ENCODE data around the gene RPS6KA5. TPM values are rescaled to one million over a fixed set of nuclear protein-coding genes. Genes with fewer than 3 reads are reported as not detected.

The RPS6KA5 gene
- total RNA-seq, 1 experiment from 2014 or later: 3.8 TPM

GRCh38 chr14:90803249-90803648 is 257.2 kb downstream of the RPS6KA5 start:
- H2BK120ac ChIP-seq (ENCODE audit: low read depth, low read length, poor library complexity, severe bottlenecking): peak overlapping the region; percentile 39
- no peak overlapping the region for H2AK5ac ChIP-seq (ENCODE audit: insufficient read length, low read length)
- Mint-ChIP-seq H3K27ac (peak overlapping the region in 1 of 3 experiments; percentile 9; a peak in 3 of 7 replicates), H3K4me3 (no peak overlapping the region), H3K36me3 (ENCODE audit: insufficient read depth in 1 of 3, low read depth in 3 of 3) (peaks cover 0 to 5% (median 0%) of the 10 kb centered on the region in 3 experiments; a peak in 1 of 7 replicates), H3K27me3 (ENCODE audit: low read depth) (no peaks in the 10 kb centered on the region), H3K4me1 (peaks cover 16 to 21% of the 10 kb centered on the region in 2 experiments), H3K9me3 (no peaks in the 10 kb centered on the region; a peak in 1 of 5 replicates)
- H2BK15ac ChIP-seq (ENCODE audit: low read depth, low read length): no peak overlapping the region
- no peak overlapping the region for H3K56ac ChIP-seq (ENCODE audit: insufficient read length, low read depth, low read length)
- H4K91ac ChIP-seq (ENCODE audit: insufficient read length, low read depth, low read length): peak overlapping the region; percentile 34
- H2BK12ac ChIP-seq (ENCODE audit: insufficient read length, low read depth, low read length): no peak overlapping the region
- H3K4ac ChIP-seq (ENCODE audit: low read depth, low read length): no peak overlapping the region
- WGBS (ENCODE audit: extremely low coverage, insufficient read length, low lambda C conversion rate): no CpG with 5 or more reads among the region's 2 CpGs
- H3K9ac ChIP-seq (ENCODE audit: extremely low read depth, insufficient read length, low read length): no peak overlapping the region
- no peak overlapping the region for H3K4me2 ChIP-seq (ENCODE audit: insufficient read depth, insufficient read length, low read length)
- H3K14ac ChIP-seq (ENCODE audit: insufficient read depth, low read length): no peak overlapping the region
- H3K23me2 ChIP-seq (ENCODE audit: insufficient read length, low read depth, low read length, poor library complexity, severe bottlenecking): peaks cover 3% of the 10 kb centered on the region
- no peak for TF ChIP-seq CTCF (conservative IDR thresholded peaks at IDR 0.05)
- no peak overlapping the region for H3K23ac ChIP-seq (ENCODE audit: insufficient read length, low read depth, low read length)
- peaks cover 6% of the 10 kb centered on the region; the same call in 1 of the 2 replicates for H3K4me1 ChIP-seq (ENCODE audit: insufficient read depth, low read length)
- no peak for DNase-seq
- H4K8ac ChIP-seq (replicated peaks; ENCODE audit: insufficient read length, low read depth, low read length): no peak overlapping the region
- no peak overlapping the region for H3K18ac ChIP-seq (ENCODE audit: insufficient read length, low read depth, low read length)
- H2BK20ac ChIP-seq (ENCODE audit: low read depth, low read length, poor library complexity, severe bottlenecking): no peak overlapping the region
- no peaks in the 10 kb centered on the region for H3K79me1 ChIP-seq (ENCODE audit: insufficient read depth, low read depth, low read length, poor library complexity, severe bottlenecking)
- H3K9me3 ChIP-seq (ENCODE audit: control insufficient read depth, low read depth, low read length): no peaks in the 10 kb centered on the region
- H3T11ph ChIP-seq (ENCODE audit: low read length): no peak overlapping the region
- H3K79me2 ChIP-seq (ENCODE audit: insufficient read depth, low read length): no peaks in the 10 kb centered on the region
- no peak overlapping the region for H4K5ac ChIP-seq (ENCODE audit: insufficient read length, low read depth, low read length)
- H4K20me1 ChIP-seq (ENCODE audit: control insufficient read depth, insufficient read depth, insufficient read length): no peaks in the 10 kb centered on the region
- H2AFZ ChIP-seq (ENCODE audit: low read length): no peak overlapping the region
- H3K27me3 ChIP-seq (ENCODE audit: insufficient read depth, low read length): no peaks in the 10 kb centered on the region
- no peak overlapping the region for H2BK5ac ChIP-seq (ENCODE audit: insufficient read length, low read length)
- H3K27ac ChIP-seq (ENCODE audit: insufficient read length, low read depth, low read length): no peak overlapping the region
